B cell (primary cell): Measurements from ENCODE around the gene SCGN. TPM values are rescaled to one million over a fixed set of nuclear protein-coding genes. Genes with fewer than 3 reads are reported as not detected.

Experiments
- ATAC-seq: fragments of 200-7000 bp; cut with Tn5 transposase; one replicate; pipeline ENCODE4 v1.10.0; 2021; ENCODE audit warnings: low read depth, mild to moderate bottlenecking, moderate number of reproducible peaks, moderate library complexity
- CTCF ChIA-PET: fragments of 350-600 bp; sonication (Branson Sonifier 250); formaldehyde crosslinking; loops from one replicate; lab custom pipeline; 2021; ENCODE audit warnings: antibody characterized with exemption, inconsistent platforms; lab: Charles Lee
- POLR2A ChIA-PET: fragments of 350-600 bp; sonication (Branson Sonifier 250); formaldehyde crosslinking; loops from one replicate; lab custom pipeline; 2021; ENCODE audit warnings: antibody characterized with exemption; lab: Charles Lee
- DNase-seq: peaks from one replicate; pipeline ENCODE4 v3.0.0; 2013
- H2AFZ ChIP-seq: 2 replicates; pipeline ENCODE4 v1.6.1; 2012; ENCODE audit warnings: mild to moderate bottlenecking, low read depth, low read length; ENCODE audit not compliant: insufficient read depth, poor library complexity, severe bottlenecking
- H3K27ac ChIP-seq, 2 donors: 1 replicate in 1 of 2; 2 replicates in 1 of 2; pipeline ENCODE4 v1.5.1; 2012 to 2013; ENCODE audit warnings: low read length in 2 of 2, mild to moderate bottlenecking in 2 of 2, moderate library complexity in 1 of 2
- H3K27me3 ChIP-seq, 4 experiments: fragments of 200-600 bp in 1 of 4; sonication (generic) in 1 of 4; replicated peaks in 1 of 4; 1 replicate in 2 of 4; 2 replicates in 2 of 4; pipeline versions ENCODE4 v1.6.1 to v1.7.0; 2013 to 2016; ENCODE audit warnings: low read length in 3 of 4, mild to moderate bottlenecking in 2 of 4, mixed read lengths in 1 of 4, moderate library complexity in 1 of 4; ENCODE audit not compliant: insufficient read depth in 4 of 4, control insufficient read depth in 3 of 4; ENCODE audit errors: control extremely low read depth in 1 of 4
- H3K36me3 ChIP-seq, 2 experiments: replicated peaks in 1 of 2; 1 replicate in 1 of 2; 2 replicates in 1 of 2; pipeline versions ENCODE4 v1.6.1 to v1.7.1; 2013; ENCODE audit warnings: low read length in 1 of 2; ENCODE audit not compliant: insufficient read depth in 2 of 2, control insufficient read depth in 1 of 2; ENCODE audit errors: control extremely low read depth in 1 of 2, extremely low read depth in 1 of 2
- H3K4me1 ChIP-seq, 2 donors: fragments of 200-600 bp in 1 of 2; sonication (generic) in 1 of 2; 1 replicate in 1 of 2; 2 replicates in 1 of 2; pipeline versions ENCODE4 v1.5.1 to v1.6.1; 2013 to 2017; ENCODE audit warnings: low read length in 2 of 2; ENCODE audit not compliant: control insufficient read depth in 2 of 2, insufficient read depth in 2 of 2
- H3K4me2 ChIP-seq: replicated peaks from 2 replicates; pipeline ENCODE3; 2012; ENCODE audit warnings: mild to moderate bottlenecking, low read depth, low read length; ENCODE audit not compliant: poor library complexity, severe bottlenecking
- H3K4me3 ChIP-seq, 5 experiments: fragments of 200-600 bp in 1 of 5; sonication (generic) in 1 of 5; 1 replicate in 3 of 5; 2 replicates in 2 of 5; pipeline versions ENCODE4 v1.5.1 to v1.7.0; 2011 to 2016; ENCODE audit warnings: low read length in 4 of 5, mild to moderate bottlenecking in 4 of 5, low read depth in 2 of 5, control low read depth in 1 of 5, moderate library complexity in 1 of 5; ENCODE audit not compliant: insufficient read depth in 1 of 5; ENCODE audit errors: control extremely low read depth in 1 of 5, extremely low read depth in 1 of 5
- H3K79me2 ChIP-seq: fragments of 200-600 bp; sonication (generic); one replicate; pipeline ENCODE4 v1.6.0; 2016; ENCODE audit warnings: low read length; ENCODE audit not compliant: control insufficient read depth, insufficient read depth
- H3K9ac ChIP-seq: fragments of 200-600 bp; sonication (generic); 2 replicates; pipeline ENCODE4 v1.6.1; 2017; ENCODE audit warnings: mild to moderate bottlenecking, low read length, moderate library complexity
- H3K9me3 ChIP-seq, 3 donors: one replicate each; pipeline versions ENCODE4 v1.6.1 to v1.7.1; 2013; ENCODE audit warnings: low read length in 2 of 3; ENCODE audit not compliant: control insufficient read depth in 2 of 3, insufficient read depth in 1 of 3; ENCODE audit errors: control extremely low read depth in 1 of 3
- H4K20me1 ChIP-seq: 2 replicates; pipeline ENCODE4 v1.6.0; 2012; ENCODE audit warnings: mild to moderate bottlenecking, low read length; ENCODE audit not compliant: insufficient read depth, control insufficient read depth, poor library complexity, severe bottlenecking
- H3K27ac Mint-ChIP-seq: one replicate; pipeline ENCODE4 v1.8.0; 2021; ENCODE audit warnings: mixed read lengths
- H3K27me3 Mint-ChIP-seq: one replicate; pipeline ENCODE4 v1.8.0; 2021; ENCODE audit warnings: mixed read lengths
- H3K4me1 Mint-ChIP-seq: one replicate; pipeline ENCODE4 v1.8.0; 2021; ENCODE audit warnings: mixed read lengths
- H3K4me3 Mint-ChIP-seq: one replicate; pipeline ENCODE4 v1.8.0; 2021; ENCODE audit warnings: mixed read lengths
- H3K9me3 Mint-ChIP-seq: one replicate; pipeline ENCODE4 v1.8.0; 2022; ENCODE audit warnings: mixed read lengths; ENCODE audit not compliant: insufficient read depth
- CTCF ChIP-seq: fragments of 200-600 bp; IDR thresholded peaks from one replicate; pipeline ENCODE4 v1.8.0; 2022; ENCODE audit warnings: antibody characterized with exemption, mild to moderate bottlenecking
- EZH2 ChIP-seq: IDR thresholded peaks from 2 replicates; pipeline ENCODE4 v1.6.1; 2012; ENCODE audit warnings: borderline replicate concordance, low read depth, mild to moderate bottlenecking, moderate library complexity, low read length; ENCODE audit not compliant: insufficient read depth, poor library complexity, severe bottlenecking
- WGBS: methylation state at CpG from one replicate; pipeline ENCODE4 v1.1.5; 2013; ENCODE audit warnings: missing lambda C conversion rate; ENCODE audit not compliant: insufficient coverage; 5-methylcytosine and 5-hydroxymethylcytosine counted together
- intact Hi-C: fragments of 100-400 bp; cut with micrococcal nuclease; formaldehyde crosslinking; loops from one replicate; pipeline ENCODE4 v1.10.0; 2022
- polyA plus RNA-seq: library from polyadenylated mRNA; depleted of rRNA; stranded (reverse); fragments of >200 nt; gene quantifications from 2 replicates; pipeline ENCODE4 v1.2.3, GENCODE V29; 2012
- total RNA-seq, 2 donors: library from RNA; stranded (reverse); fragments of 120-200 nt in 1 of 2; gene quantifications; 1 replicate in 1 of 2; 2 replicates in 1 of 2; pipeline versions ENCODE4 v1.2.3 to v1.2.4, GENCODE V29; 2013 to 2022

The SCGN gene
- total and polyA plus RNA-seq, 2 donors (not counting 1 experiment from before 2014, with no cell fraction given), result not detected

- no peak for ATAC-seq
- Mint-ChIP-seq H3K4me1 (no peaks in the 10 kb centered on the region), H3K27me3 (peaks cover 39% of the 10 kb centered on the region), H3K9me3 (no peaks in the 10 kb centered on the region), H3K27ac (no peak overlapping the region), H3K4me3 (no peak overlapping the region)
- intact Hi-C loops, result no loop called here
- Histone ChIP-seq H3K79me2 (no peaks in the 10 kb centered on the region), H3K4me3 (no peak overlapping the region), H3K4me2 (no peak overlapping the region), H3K27ac (no peak overlapping the region), H4K20me1 (no peaks in the 10 kb centered on the region), H3K27me3 (peaks cover 0 to 6% (median 1%) of the 10 kb centered on the region in 4 experiments), H3K9ac (no peak overlapping the region), H3K36me3 (no peaks in the 10 kb centered on the region), H3K9me3 (peaks cover 0 to 7% (median 0%) of the 10 kb centered on the region in 3 donors), H2AFZ (no peak overlapping the region), H3K4me1 (no peaks in the 10 kb centered on the region)
- DNase-seq, result no peak
- 95% methylated on average over 34 of the region's 37 CpGs for WGBS
- POLR2A ChIA-PET, result no interaction called here
- no peak for TF ChIP-seq CTCF
- no peak for TF ChIP-seq EZH2
- CTCF ChIA-PET, result interaction anchor here (1.5 kb wide), 1 partner anchor 8 kb away, joined by 3 read pairs; no protein-coding TSS in a partner anchor
Observed at GRCh38 chr6:25726122-25726911, 74.3 kb downstream of the SCGN start.

DNA sequence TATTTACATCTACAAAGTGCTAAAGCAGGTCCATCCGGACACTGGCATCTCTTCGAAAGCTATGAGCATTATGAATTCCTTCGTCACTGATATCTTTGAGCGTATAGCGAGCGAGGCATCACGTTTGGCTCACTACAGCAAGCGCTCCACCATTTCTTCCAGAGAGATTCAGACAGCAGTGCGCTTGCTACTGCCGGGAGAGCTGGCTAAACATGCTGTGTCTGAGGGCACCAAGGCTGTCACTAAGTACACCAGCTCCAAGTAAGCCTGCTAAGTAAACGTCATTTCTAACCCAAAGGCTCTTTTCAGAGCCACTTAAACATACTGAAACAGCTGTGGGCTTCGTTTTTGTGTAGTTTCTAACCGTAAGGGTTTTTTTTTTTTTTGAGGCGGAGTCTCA lies 75.0 kb downstream of the SCGN start:
- TF ChIP-seq EZH2 (no peak), CTCF (no peak)
- peaks cover 0 to 6% (median 2%) of the 10 kb centered on the region in 4 experiments for H3K27me3 ChIP-seq
- no peak overlapping the region for H3K4me3 Mint-ChIP-seq
- intact Hi-C loops, result no loop called here
- peaks cover 44% of the 10 kb centered on the region for H3K27me3 Mint-ChIP-seq
- H3K4me3 ChIP-seq, result no peak overlapping the region
- ATAC-seq (no peak), DNase-seq (no peak)
- H3K4me2 ChIP-seq, result no peak overlapping the region
- H2AFZ ChIP-seq, result no peak overlapping the region
- H3K27ac ChIP-seq, result no peak overlapping the region
- no peaks in the 10 kb centered on the region for H3K36me3 ChIP-seq
- no peaks in the 10 kb centered on the region for H3K4me1 ChIP-seq
- no peaks in the 10 kb centered on the region for H4K20me1 ChIP-seq
- WGBS, result 90% methylated on average over 12 of the region's 14 CpGs
- H3K79me2 ChIP-seq, result no peaks in the 10 kb centered on the region
- CTCF ChIA-PET, result interaction anchor here (1.5 kb wide), 2 partner anchors 9 to 24 kb away, joined by 3 read pairs; no protein-coding TSS in a partner anchor
- H3K9ac ChIP-seq, result no peak overlapping the region
- POLR2A ChIA-PET, result interaction anchor here (0.6 kb wide), 1 partner anchor 450 kb away, joined by 4 read pairs; no protein-coding TSS in a partner anchor
- peaks cover 1% of the 10 kb centered on the region for H3K9me3 Mint-ChIP-seq
- no peaks in the 10 kb centered on the region for H3K4me1 Mint-ChIP-seq
- no peak overlapping the region for H3K27ac Mint-ChIP-seq
- peaks cover 0 to 11% (median 0%) of the 10 kb centered on the region in 3 donors for H3K9me3 ChIP-seq
